Lower leg skin (tissue), 4 donors: ENCODE results near the gene TWIST2. TPM values are rescaled to one million over a fixed set of nuclear protein-coding genes. Genes with fewer than 3 reads are reported as not detected.

Source experiments
- DNase-seq, 2 donors: peaks; one replicate each; pipeline ENCODE4 v3.0.0-alpha.2; 2019; ENCODE audit warnings: low spot score in 2 of 2
- H3K4me3 ChIP-seq: fragments of 200-600 bp; sonication (generic); 2 replicates; pipeline ENCODE4 v1.5.1; 2017; ENCODE audit warnings: mild to moderate bottlenecking, low read depth; ENCODE audit not compliant: poor library complexity, severe bottlenecking
- POLR2A ChIP-seq, 2 donors: fragments of 450-650 bp; IDR thresholded peaks; one replicate each; pipeline ENCODE4 v1.6.1; 2016 to 2017; ENCODE audit warnings: antibody characterized with exemption in 2 of 2, mild to moderate bottlenecking in 1 of 2, moderate library complexity in 1 of 2
- WGBS, 2 donors: methylation state at CpG; one replicate each; pipeline ENCODE4 v1.1.5; 2018; 5-methylcytosine and 5-hydroxymethylcytosine counted together
- intact Hi-C: fragments of 100-400 bp; cut with DNase I; formaldehyde crosslinking; loops from one replicate; pipeline ENCODE4 v1.15.0; 2023; ENCODE audit warnings: low total_unique reads
- total RNA-seq, 4 donors: library from RNA; depleted of rRNA; stranded (reverse); fragments of >200 nt; gene quantifications; one replicate each; pipeline ENCODE4 v1.1.0, GENCODE V29; 2016
- TF ChIP-seq, protein P1 (sequence below), 3 donors: fragments of 450-650 bp; IDR thresholded peaks; one replicate each; pipeline ENCODE4 v1.5.1; 2016; ENCODE audit warnings: antibody characterized with exemption in 3 of 3, mild to moderate bottlenecking in 3 of 3, moderate library complexity in 2 of 3

The TWIST2 gene
- total RNA-seq, 4 donors from 2014 or later = 36.5 to 47.8 (median 38.5) TPM

DNA sequence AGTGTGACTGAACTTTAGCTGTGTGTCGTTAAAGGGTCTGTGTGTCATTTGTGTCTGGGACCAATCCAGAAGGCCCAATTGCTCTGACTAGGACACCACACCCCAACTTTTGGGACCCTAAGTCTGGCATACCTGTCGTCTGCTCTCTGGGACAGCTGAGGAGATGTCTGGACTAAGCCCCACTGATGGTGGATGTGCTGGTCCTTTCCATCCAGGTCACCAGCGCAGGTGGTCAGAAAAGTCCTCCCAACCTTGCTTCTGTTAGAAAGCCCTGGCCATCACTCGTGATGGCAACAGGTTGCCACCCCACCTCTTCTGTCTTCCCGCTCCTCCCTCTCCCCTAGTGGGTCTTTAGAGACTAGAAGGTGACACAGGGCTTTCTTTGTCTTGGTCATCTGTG is 37.6 kb upstream of the TWIST2 start:
- TF ChIP-seq, protein P1, sequence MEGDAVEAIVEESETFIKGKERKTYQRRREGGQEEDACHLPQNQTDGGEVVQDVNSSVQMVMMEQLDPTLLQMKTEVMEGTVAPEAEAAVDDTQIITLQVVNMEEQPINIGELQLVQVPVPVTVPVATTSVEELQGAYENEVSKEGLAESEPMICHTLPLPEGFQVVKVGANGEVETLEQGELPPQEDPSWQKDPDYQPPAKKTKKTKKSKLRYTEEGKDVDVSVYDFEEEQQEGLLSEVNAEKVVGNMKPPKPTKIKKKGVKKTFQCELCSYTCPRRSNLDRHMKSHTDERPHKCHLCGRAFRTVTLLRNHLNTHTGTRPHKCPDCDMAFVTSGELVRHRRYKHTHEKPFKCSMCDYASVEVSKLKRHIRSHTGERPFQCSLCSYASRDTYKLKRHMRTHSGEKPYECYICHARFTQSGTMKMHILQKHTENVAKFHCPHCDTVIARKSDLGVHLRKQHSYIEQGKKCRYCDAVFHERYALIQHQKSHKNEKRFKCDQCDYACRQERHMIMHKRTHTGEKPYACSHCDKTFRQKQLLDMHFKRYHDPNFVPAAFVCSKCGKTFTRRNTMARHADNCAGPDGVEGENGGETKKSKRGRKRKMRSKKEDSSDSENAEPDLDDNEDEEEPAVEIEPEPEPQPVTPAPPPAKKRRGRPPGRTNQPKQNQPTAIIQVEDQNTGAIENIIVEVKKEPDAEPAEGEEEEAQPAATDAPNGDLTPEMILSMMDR (IDR thresholded peaks at IDR 0.05) = no peak
- TF ChIP-seq POLR2A (IDR thresholded peaks at IDR 0.05) = no peak
- intact Hi-C loops = no loop called here
- WGBS, 2 donors = 89 to 90% methylated on average over 5 of the region's 5 CpGs
- no peak overlapping the region for H3K4me3 ChIP-seq
- DNase-seq = no peak

DNA sequence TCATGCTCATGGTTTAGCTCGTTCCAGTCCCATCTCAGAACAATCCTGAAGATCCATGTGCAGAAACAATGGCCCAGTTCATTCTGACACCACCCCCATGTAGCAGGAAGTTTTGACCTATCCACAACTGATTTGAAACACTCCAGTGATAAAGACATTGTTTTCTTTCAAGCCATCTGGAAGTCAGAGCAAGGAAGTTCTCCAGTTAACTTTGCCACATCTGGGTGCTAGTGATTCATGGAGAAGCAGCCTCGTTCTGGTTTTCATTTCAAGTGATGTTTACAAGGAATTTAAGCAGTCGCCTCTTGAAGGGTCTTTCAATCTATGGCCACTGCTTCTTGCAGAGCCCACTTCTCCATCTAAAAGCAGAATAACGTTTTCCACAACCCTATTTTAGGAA is 36.6 kb upstream of the TWIST2 start:
- whole genome bisulfite sequencing, 2 donors = 45% methylated on average over 4 of the region's 4 CpGs
- intact Hi-C loops = no loop called here
- TF ChIP-seq, protein P1 (IDR thresholded peaks at IDR 0.05) = no peak
- TF ChIP-seq POLR2A (IDR thresholded peaks at IDR 0.05) = no peak
- no peak overlapping the region for H3K4me3 ChIP-seq
- no peak for DNase-seq

DNA sequence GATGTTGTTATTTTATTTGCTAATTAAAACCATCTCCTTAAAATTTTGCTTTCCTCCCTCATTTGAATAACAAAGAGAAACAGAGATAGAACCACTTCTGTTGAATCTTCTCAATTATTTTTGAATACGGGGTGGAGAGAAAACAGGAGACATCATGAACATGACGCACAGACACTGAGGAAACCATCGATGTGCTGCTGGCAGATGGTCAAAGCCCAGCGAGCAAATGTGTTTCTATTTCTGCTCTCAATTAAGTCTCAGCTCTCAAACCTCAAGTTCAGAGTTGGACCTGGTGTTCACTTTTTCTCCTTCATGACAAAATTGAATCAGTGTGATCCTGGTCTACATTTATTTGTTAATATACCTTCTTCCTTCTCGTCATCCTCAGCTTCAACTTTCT is 36.1 kb upstream of the TWIST2 start:
- WGBS, 2 donors = 61 to 65% methylated on average over 5 of the region's 5 CpGs
- peak in 1 of 2 donors; percentile 48 for DNase-seq
- H3K4me3 ChIP-seq = no peak overlapping the region
- intact Hi-C loops = no loop called here
- no peak for TF ChIP-seq POLR2A (IDR thresholded peaks at IDR 0.05)
- TF ChIP-seq, protein P1 (IDR thresholded peaks at IDR 0.05) = no peak

DNA sequence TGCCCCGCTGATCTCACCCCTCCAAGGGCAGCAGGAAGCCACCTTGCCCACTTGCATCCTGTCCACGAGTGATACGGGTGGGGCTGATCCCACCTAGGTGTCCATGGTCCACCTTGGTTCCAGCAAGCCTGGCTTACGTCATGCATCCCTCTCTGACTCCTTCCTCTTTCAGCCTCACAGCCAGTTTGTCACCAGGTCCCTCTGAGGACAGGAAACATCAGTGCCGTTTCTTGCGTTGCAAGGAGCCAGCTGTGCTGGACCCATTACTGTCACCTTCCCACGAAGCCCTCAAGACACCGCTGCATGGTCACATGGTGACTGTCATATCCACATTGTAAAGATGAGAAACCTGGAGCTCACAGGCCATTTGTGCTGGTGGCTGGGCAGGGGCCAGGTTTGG is 34.8 kb upstream of the TWIST2 start:
- TF ChIP-seq, protein P1 (IDR thresholded peaks at IDR 0.05) = no peak
- no peak for TF ChIP-seq POLR2A (IDR thresholded peaks at IDR 0.05)

DNA sequence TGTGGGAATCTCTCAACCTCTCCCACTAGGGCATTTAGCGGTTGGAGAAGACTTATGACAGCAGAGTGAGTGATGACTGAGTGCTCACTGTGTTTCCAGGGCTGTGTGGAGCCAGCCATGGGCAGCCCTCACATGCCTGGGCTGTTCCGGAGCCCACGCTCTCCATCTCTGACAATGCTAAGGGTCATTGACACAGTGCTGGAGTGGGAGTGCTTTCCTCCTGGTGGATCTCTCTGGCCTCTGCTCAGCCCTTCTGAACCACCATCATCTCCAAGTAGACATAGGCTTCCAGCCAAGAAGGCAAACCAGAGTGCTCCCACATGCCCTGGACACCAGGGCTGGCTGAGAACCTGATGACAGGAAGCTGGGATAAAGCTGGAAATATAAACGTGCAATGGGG is 33.1 kb upstream of the TWIST2 start:
- H3K4me3 ChIP-seq = no peak overlapping the region
- TF ChIP-seq, protein P1 (IDR thresholded peaks at IDR 0.05) = no peak
- no peak for TF ChIP-seq POLR2A (IDR thresholded peaks at IDR 0.05)
- 77% methylated on average over 4 of the region's 4 CpGs for WGBS, 2 donors
- intact Hi-C loops = no loop called here
- no peak for DNase-seq

More for the DNA sequence above, 34.8 kb upstream of the TWIST2 start:
- no peak for DNase-seq
- intact Hi-C loops = no loop called here
- no peak overlapping the region for H3K4me3 ChIP-seq
- 85 to 87% methylated on average over 6 to 8 of the region's 8 CpGs for WGBS, 2 donors

DNA sequence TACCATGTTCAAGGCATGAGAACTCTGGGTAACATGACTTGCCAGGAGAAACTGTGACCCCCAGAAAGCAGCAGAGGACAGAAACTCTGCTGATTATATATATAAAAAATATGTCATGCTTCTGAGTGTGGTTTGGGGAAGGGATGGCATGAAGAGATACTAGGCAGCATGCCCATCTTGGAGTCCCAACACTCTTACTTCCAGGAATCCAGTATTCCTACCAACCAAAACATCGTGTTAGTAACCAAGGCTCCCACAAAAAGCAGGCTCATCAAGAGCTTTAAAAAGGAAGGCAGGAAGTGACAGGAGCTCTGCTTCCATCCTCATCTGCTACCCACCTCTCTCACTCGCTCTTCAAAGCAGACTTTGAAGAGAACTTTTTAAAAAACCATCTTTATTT is 31.6 kb upstream of the TWIST2 start:
- WGBS, 2 donors = 61 to 71% methylated on average over 2 of the region's 2 CpGs
- no peak overlapping the region for H3K4me3 ChIP-seq
- DNase-seq = no peak
- no peak for TF ChIP-seq POLR2A (IDR thresholded peaks at IDR 0.05)
- TF ChIP-seq, protein P1 (IDR thresholded peaks at IDR 0.05) = no peak
- intact Hi-C loops = no loop called here
